ENCODE data around the gene CTNS. TPM values are rescaled to one million over a fixed set of nuclear protein-coding genes. Genes with fewer than 3 reads are reported as not detected.
A peak's percentile ranks its signal among the peaks of the same experiment; 100 is the strongest.

CTNS gene
- total and polyA plus RNA-seq, 2 of the 13 experiments (the other 11 are each of a cell fraction or from before 2014, with no cell fraction given), result 9.5 to 13.7 TPM

DNA sequence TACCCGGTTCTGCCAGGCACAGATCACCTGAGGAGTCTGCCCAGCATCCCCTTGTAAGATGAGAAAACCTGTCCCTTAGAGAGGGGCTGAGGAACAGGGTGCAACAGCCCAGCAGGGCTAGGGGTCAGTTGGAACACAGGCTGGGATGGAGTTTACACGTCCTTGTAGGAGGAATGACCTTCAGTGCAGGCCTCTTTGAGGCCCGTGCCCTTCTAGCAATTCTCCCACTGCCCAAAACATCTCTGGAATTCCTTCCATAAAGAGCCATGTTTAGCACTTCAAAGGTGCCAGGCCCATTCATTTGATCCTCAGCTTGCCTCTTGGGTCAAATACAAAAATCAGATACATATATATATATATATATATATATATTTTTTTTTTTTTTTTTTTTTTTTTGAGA is 4.5 kb downstream of the CTNS start:
- ChIA-PET CTCF (ENCODE audit: low intra/inter-chr PET ratio, low total read pairs) (no interaction called here), POLR2A (no interaction called here)
- 55% methylated on average over 3 of the region's 3 CpGs for WGBS (ENCODE audit: low lambda C conversion rate)
- DNase-seq (ENCODE audit: low spot score), result no peak
- no peak for ATAC-seq
- Histone ChIP-seq H3K4me1 (ENCODE audit: insufficient read depth, low read length) (peaks cover 41% of the 10 kb centered on the region), H4K20me1 (ENCODE audit: insufficient read depth, low read length) (no peaks in the 10 kb centered on the region), H3K4me3 (replicated peaks in 1 of 3; ENCODE audit: insufficient read depth in 1 of 3, low read depth in 2 of 3, low read length in 3 of 3) (no peak overlapping the region), H3K9ac (ENCODE audit: insufficient read depth, low read depth, low read length) (no peak overlapping the region), H3K36me3 (replicated peaks in 1 of 2; ENCODE audit: control insufficient read depth in 1 of 2, insufficient read depth in 2 of 2, low read length in 2 of 2) (0 out of 5 replicates have a peak, but pooled peaks cover 2 to 5% of the 10 kb centered on the region in 2 experiments), H3K27ac (ENCODE audit: extremely low read length, insufficient read depth, low read length) (peak overlapping the region; percentile 46), H2AFZ (ENCODE audit: low read length) (no peak overlapping the region), H3K4me2 (ENCODE audit: low read depth, low read length) (no peak overlapping the region), H3K79me2 (ENCODE audit: insufficient read depth, low read length) (peaks cover 4% of the 10 kb centered on the region), H3K9me3 (ENCODE audit: low read length) (no peaks in the 10 kb centered on the region), H3K27me3 (ENCODE audit: control insufficient read depth in 1 of 2, insufficient read depth in 2 of 2, low read length in 2 of 2) (no peaks in the 10 kb centered on the region; a peak in 1 of 5 replicates)
- TF ChIP-seq ZNF484 (CRISPR knock-in tag; IDR thresholded peaks at IDR 0.05; ENCODE audit: borderline replicate concordance, low read depth) (no peak), ZNF75D (CRISPR knock-in tag; IDR thresholded peaks at IDR 0.05; ENCODE audit: borderline replicate concordance) (no peak)
- TF ChIP-seq, protein P1, sequence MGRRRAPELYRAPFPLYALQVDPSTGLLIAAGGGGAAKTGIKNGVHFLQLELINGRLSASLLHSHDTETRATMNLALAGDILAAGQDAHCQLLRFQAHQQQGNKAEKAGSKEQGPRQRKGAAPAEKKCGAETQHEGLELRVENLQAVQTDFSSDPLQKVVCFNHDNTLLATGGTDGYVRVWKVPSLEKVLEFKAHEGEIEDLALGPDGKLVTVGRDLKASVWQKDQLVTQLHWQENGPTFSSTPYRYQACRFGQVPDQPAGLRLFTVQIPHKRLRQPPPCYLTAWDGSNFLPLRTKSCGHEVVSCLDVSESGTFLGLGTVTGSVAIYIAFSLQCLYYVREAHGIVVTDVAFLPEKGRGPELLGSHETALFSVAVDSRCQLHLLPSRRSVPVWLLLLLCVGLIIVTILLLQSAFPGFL (CRISPR knock-in tag; IDR thresholded peaks at IDR 0.05), result no peak
- no peak for FAIRE-seq
- intact Hi-C loops (cut with micrococcal nuclease; ENCODE audit: unreplicated experiment) (no loop called here), in situ Hi-C loops (cut with HindIII; ENCODE audit: extremely low pct_ligation_motif_present, low pct_unique_long_range_greater_than_20kb) (no loop called here)
- BruUV-seq (replicated peaks), result no TSS peak

DNA sequence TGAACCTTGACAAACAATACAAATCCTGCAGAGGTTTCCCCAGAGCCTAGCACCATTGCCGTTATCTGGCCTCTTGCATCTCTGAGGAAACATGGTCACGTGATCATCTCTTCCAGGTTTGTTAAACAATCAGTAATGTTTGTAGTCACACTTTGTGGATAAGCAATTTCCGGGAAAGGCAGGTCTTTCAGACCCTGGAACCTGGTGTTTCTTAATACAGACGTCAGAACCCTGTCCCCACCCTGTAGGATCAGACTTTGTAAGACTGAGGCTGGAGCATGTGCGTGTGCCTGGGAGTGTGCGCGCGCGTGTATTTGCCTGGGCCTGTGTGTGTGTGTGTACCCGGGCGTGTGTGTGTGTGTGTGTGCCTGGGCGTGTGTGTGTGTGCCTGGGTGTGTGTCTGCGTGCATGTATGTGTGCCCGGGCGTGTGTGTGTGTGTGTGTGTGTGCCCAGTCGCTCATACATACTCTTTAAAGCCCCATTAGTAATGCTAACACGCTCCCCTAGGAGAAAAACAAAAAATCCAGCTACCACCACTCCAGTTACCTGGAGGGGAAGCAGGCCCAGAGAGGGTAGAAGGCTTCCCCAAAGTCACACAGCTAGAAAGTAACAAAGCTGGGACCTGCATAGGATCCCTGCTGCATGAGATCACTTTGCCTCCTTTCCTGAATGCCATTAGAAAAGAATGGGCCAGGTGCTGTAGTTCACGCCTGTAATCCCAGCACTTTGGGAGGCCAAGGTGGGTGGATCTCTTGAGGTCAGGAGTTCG is 5.3 kb downstream of the CTNS start:
- no peak overlapping the region; a peak in 1 of 6 replicates for H3K4me3 ChIP-seq (replicated peaks in 1 of 3; ENCODE audit: insufficient read depth in 1 of 3, low read depth in 2 of 3, low read length in 3 of 3)
- no peaks in the 10 kb centered on the region for H3K9me3 ChIP-seq (ENCODE audit: low read length)
- H3K79me2 ChIP-seq (ENCODE audit: insufficient read depth, low read length), result peaks cover 4% of the 10 kb centered on the region
- intact Hi-C loops (cut with micrococcal nuclease; ENCODE audit: unreplicated experiment), result no loop called here
- POLR2A ChIA-PET, result no interaction called here
- BruUV-seq (replicated peaks), result no TSS peak
- no peak overlapping the region for H2AFZ ChIP-seq (ENCODE audit: low read length)
- peaks cover 45% of the 10 kb centered on the region for H3K4me1 ChIP-seq (ENCODE audit: insufficient read depth, low read length)
- 0 out of 5 replicates have a peak, but pooled peaks cover 2 to 5% of the 10 kb centered on the region in 2 experiments for H3K36me3 ChIP-seq (replicated peaks in 1 of 2; ENCODE audit: control insufficient read depth in 1 of 2, insufficient read depth in 2 of 2, low read length in 2 of 2)
- H3K27ac ChIP-seq (ENCODE audit: extremely low read length, insufficient read depth, low read length), result peak overlapping the region; percentile 56
- in situ Hi-C loops (cut with HindIII; ENCODE audit: extremely low pct_ligation_motif_present, low pct_unique_long_range_greater_than_20kb), result no loop called here
- no peaks in the 10 kb centered on the region; a peak in 1 of 5 replicates for H3K27me3 ChIP-seq (ENCODE audit: control insufficient read depth in 1 of 2, insufficient read depth in 2 of 2, low read length in 2 of 2)
- FAIRE-seq (peak; percentile 96), ATAC-seq (peak; percentile 68), DNase-seq (ENCODE audit: low spot score) (peak; percentile 93)
- H3K4me2 ChIP-seq (ENCODE audit: low read depth, low read length), result peak overlapping the region; percentile 37; the same call in 1 of the 2 replicates
- no peaks in the 10 kb centered on the region for H4K20me1 ChIP-seq (ENCODE audit: insufficient read depth, low read length)
- CTCF ChIA-PET (ENCODE audit: low intra/inter-chr PET ratio, low total read pairs), result no interaction called here
- 62% methylated on average over 19 of the region's 19 CpGs for WGBS (ENCODE audit: low lambda C conversion rate)
- no peak overlapping the region for H3K9ac ChIP-seq (ENCODE audit: insufficient read depth, low read depth, low read length)
- TF ChIP-seq IRF2 (CRISPR knock-in tag; IDR thresholded peaks at IDR 0.05) (0 out of 2 replicates have a peak, but pooled peaks have one; percentile 30), SOX6 (IDR thresholded peaks at IDR 0.05) (no peak), SOX6 (CRISPR knock-in tag; IDR thresholded peaks at IDR 0.05) (peak; percentile 94), MYNN (CRISPR knock-in tag; IDR thresholded peaks at IDR 0.05; ENCODE audit: low read depth) (no peak), JARID2 (CRISPR knock-in tag; IDR thresholded peaks at IDR 0.05; ENCODE audit: insufficient replicate concordance) (no peak), JUNB (CRISPR knock-in tag; IDR thresholded peaks at IDR 0.05; ENCODE audit: borderline replicate concordance) (no peak), NFATC3 (CRISPR knock-in tag; IDR thresholded peaks at IDR 0.05) (no peak), FOXC1 (CRISPR knock-in tag; IDR thresholded peaks at IDR 0.05; ENCODE audit: borderline replicate concordance) (0 out of 2 replicates have a peak, but pooled peaks have one; percentile 21), SUZ12 (IDR thresholded peaks at IDR 0.05; ENCODE audit: low read depth, low read length) (no peak)
- TF ChIP-seq, protein P2, sequence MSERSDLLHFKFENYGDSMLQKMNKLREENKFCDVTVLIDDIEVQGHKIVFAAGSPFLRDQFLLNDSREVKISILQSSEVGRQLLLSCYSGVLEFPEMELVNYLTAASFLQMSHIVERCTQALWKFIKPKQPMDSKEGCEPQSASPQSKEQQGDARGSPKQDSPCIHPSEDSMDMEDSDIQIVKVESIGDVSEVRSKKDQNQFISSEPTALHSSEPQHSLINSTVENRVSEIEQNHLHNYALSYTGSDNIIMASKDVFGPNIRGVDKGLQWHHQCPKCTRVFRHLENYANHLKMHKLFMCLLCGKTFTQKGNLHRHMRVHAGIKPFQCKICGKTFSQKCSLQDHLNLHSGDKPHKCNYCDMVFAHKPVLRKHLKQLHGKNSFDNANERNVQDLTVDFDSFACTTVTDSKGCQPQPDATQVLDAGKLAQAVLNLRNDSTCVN (CRISPR knock-in tag; IDR thresholded peaks at IDR 0.05; ENCODE audit: borderline replicate concordance), result no peak
- TF ChIP-seq, protein P3, sequence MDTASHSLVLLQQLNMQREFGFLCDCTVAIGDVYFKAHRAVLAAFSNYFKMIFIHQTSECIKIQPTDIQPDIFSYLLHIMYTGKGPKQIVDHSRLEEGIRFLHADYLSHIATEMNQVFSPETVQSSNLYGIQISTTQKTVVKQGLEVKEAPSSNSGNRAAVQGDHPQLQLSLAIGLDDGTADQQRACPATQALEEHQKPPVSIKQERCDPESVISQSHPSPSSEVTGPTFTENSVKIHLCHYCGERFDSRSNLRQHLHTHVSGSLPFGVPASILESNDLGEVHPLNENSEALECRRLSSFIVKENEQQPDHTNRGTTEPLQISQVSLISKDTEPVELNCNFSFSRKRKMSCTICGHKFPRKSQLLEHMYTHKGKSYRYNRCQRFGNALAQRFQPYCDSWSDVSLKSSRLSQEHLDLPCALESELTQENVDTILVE (CRISPR knock-in tag; IDR thresholded peaks at IDR 0.05), result peak; percentile 18; the same call in 1 of the 2 replicates

All from HepG2 (cell line).